Right forelimb (tissue), 1 donor: ENCODE results near the gene NOL9.

Experiments
- DNase-seq: peaks from one replicate; pipeline ENCODE4 v3.0.0-alpha.2; 2018

Gene NOL9

DNA sequence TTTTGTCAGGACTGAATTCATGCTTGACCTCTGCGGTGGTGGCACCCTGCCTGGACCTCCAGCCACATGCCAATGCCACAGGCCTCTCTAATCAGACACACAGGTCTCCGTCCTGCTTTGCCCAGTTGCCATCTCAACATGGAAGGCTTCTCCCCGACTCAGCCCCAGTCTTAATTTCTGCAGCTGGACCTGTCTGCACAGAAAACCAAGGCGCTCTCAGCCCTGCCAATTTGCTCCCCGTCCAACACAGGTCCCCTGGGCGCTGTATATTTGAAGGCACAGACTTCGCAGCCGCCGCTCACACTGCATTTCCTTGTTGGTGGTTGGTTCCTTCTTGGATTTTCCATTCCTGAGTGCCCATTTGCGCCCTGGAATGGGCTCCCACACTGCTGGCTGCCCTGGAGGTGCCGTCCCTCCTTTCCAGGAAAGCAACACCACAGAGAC is 34.8 kb downstream of the NOL9 start:
- DNase-seq = peak; percentile 82

DNA sequence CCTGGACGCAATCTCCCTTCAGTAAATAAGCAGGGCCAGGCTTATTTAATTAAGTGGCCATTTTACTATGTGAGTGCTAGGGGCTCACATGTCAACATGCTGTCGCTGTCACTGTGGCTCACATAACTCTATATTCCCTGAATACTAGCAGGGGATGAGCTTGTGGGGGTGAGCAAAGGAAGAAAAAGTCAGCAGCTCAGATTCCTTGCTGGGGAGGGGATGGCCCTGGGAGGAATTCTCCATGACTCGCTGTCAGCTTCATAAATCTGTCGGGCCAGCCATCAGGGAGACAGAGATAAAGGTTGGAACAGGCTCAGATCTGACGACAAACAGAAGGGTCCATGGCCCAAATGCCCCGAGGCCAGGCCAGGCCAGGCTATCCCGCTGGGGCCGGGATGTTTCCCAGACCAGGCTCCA is 36.9 kb downstream of the NOL9 start:
- DNase-seq = no peak

DNA sequence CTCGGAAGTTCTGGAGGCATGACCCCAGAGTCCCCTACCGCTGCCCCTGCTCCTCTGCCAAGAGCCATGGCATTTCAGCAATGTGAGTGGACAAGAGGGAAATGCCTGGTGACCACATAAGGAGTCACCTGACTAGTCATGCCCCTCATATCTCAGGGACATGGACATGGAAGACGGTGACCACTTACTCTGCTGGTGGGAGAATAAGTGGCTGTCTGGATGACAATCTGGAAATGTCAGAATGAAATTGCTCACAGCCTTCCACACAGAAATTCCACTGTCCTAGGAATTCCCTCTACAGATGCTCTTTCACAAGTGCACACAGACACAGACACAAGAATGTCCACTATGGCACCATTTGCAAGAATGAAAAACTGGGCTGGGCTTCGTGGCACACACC is 38.5 kb downstream of the NOL9 start:
- DNase-seq = no peak

DNA sequence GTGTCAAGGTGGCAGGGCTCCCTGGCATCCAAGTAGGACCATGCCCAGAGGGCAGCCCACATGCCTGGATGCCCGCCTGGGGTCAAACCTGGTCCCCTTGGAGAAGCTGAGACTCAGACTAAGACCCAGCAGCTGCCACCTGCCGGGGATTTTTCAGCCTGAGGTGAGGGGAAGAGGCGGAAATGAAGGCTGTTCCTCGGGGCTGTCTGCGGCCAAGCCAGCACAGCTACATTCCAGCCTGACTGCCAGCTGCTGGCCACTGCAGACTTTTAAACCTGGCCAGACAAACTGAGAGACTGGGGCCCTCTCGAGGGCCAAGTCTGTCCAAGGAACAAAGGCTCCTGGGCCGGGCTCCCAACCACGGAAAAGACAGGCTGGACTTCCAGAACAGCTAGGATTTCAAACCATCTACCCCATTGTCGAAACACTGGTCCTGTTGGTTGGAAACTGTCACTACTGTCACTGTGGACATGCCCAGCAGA is 41.0 kb downstream of the NOL9 start:
- no peak for DNase-seq

- DNase-seq = no peak
Measured at GRCh38 chr1:6512908-6513280, 41.4 kb downstream of the NOL9 start.

GRCh38 chr1:6512245-6512907 is 41.9 kb downstream of the NOL9 start:
- DNase-seq = no peak

DNA sequence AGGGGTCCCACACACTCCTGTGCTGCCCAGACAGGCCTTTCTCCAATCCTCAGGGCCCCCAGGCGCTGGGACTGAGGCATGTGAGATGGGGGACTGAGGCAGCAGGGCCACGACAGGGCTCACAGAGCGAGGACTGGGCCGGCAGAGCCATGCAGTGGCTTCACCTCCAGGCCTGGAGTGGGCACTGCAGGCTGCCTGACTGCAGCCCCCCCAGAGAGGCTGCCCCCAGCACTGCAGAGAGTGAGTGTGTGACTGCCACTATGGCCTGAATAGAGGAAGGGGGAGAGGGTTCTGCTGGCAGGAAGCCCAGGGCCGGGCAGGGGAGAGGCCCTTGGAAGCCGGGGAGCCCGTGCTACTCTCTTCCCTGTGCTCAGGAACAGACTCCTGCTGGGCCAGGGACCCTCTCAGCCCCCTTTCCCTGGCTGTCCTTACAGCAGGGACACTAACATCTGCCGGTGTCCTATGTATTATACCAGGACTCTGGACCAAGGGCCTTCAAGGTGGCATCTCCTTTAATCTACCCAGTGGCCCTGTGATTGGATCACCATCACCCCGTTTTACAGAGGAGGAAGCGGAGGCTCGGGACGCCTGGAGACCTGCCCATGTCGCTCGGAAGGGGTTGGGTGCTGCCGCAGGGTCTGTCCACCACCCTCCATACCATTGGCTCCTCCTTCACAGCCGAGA is 42.6 kb downstream of the NOL9 start:
- no peak for DNase-seq

DNA sequence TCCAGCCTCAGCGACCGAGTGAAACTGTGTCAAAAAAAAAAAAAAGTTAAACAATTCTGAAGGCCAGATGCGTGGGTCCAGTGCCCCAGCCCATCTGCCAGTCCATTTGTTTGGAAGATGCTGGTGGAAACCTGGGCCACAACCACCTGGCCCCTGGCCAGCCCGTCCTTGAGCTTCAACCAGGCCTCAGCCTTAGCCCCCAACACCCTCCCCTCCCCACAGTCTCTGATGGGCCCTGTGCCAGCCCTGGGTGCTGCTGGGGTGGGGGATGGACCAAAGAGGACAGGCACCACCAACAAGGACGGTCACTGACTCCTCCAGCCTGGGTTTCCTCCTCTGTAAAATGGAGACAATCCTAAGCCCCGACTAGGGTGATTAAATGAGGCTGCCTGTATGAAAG is 43.3 kb downstream of the NOL9 start:
- DNase-seq = no peak

- no peak for DNase-seq
Measured at GRCh38 chr1:6510493-6510892, 43.8 kb downstream of the NOL9 start.

DNA sequence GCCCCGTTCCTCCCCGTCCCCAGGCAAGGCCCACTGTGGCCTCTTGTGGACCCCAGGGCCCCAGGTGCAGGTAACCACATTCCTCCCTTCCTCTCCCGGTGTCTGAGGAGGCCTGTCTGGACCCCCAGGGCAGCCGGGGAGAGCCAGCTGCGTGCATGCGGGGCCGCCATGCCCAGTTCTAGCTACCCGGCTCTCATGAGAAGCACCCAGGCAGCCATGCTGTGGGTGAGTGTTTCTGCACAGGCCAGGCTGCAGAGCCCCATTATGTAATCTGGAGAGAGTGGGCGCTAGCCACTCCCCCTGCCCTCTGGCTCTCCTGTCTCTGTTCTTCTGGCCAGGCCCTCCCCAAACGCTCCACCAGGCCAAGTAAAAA is 44.4 kb downstream of the NOL9 start:
- DNase-seq = no peak

- no peak for DNase-seq
Measured at GRCh38 chr1:6509220-6509918, 44.9 kb downstream of the NOL9 start.

- DNase-seq = no peak
Measured at GRCh38 chr1:6508816-6509189, 45.5 kb downstream of the NOL9 start.

GRCh38 chr1:6508154-6508815 is 46.0 kb downstream of the NOL9 start:
- DNase-seq = no peak

DNA sequence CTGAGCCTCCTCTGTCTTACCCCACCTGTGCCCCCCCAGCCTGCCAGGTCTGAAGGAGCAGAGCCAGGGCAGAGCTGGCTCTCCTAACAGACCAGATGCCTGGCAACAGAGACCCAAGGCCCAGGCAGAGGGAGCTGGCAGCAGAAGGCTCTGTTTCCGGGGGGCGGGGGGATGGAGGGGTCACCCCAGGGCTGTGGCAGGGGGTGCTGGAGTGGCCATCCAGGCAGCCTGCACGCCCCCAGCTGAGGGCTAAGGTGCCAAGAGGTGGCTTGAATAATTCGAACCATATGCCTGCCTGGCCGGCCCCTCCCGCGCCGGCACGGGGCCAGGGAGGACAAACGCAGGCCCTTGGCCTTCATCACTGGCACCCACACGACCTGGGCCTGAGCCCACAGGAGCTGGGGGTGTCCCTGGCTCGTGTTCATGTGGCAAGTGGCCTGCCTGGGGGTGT is 46.8 kb downstream of the NOL9 start:
- DNase-seq = no peak

GRCh38 chr1:6507037-6507428 is 47.3 kb downstream of the NOL9 start:
- DNase-seq = no peak

DNA sequence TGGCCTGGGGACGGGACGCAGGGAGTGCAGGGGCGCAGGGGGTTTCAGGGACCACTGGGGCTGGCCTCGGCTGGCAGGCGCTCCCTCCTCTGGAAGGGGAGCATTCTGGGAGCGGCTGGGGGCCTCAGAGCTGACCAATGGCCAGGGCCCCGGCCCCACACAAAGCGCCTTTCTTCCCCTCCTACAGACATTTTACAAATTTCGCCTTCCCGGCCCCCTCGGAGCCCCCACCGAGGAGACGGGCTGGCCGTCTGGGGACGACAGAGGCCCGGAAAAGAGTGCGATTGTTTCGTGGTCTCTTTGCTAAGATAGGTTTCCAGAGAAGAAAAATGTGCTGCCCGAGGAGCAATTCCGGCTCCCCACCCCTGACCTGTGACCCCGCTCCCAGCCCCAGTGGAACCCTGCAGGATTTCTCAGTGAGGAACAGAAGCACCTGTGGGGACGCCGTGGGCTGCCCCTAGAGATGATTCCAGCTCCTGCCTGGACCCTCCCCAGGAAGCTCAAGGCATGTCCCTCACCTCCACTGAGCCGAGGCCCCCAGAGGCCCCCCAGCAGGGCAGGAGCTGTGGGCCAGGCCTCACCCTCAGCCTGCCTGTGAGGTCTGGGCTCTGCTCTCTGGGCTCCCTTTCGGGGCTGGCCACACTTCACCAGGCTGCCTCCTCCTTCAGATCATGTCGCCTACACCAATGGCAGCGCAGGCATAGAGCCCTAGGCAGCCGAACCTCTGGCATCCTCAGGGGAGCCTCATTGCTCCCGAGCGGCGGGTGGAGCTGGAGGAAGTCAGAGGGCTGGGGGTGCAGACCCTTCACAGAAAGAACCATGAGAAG is 47.9 kb downstream of the NOL9 start:
- DNase-seq = no peak

GRCh38 chr1:6505367-6506209 is 48.7 kb downstream of the NOL9 start:
- no peak for DNase-seq

DNA sequence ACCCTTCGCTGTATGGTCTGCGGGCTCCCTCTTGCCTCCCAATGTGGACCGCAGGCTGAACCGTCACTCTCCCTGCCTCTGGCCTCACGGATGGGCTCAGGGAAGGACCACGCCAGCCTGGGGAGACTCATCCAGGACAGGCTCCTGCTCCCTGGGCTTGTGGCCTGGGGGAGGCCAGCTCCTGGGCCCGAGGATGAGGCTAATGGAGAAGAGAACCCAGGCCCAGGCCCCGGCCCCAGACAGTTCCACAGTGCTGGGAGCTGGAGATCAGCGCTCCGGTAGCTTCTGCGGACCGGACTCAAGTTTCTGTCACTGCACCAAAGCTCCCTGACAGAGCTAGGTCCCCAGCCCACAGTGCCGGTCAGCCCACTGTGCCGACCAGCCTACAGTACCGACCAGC is 49.4 kb downstream of the NOL9 start:
- DNase-seq = no peak

DNA sequence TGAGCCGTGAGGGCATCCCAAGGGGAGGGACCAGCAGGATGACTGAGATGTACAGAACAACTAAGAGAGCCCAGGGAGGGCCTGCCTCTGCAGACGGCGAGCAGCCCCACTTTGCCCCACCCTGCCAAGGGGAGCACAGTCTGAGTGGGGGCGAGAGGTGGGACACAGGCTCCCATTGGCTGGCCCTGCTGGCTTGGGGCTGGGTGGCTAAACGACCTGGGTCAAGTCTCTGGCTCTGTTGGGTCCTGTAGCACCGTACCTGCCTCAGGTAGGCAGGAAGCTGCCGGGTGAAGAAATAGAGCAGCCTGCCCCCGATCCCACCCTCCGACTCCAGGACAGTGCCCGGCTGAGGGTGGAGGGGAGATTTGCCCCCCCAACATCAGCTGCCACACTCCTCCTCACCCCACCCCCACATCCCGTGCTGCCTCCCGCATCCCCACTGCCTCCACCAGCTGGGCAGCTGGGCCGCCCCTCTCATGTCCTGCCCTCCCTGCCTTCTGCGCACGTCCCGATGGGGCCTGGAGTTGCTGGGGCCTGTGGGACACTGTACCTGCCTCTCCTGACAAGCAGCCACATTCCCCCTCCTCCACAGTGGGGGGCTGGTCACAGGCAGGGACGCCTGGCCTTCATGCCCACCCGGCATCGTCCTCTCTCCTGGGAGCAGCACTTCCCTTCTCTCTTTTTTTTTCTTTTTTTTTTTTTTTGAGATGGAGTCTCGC is 50.3 kb downstream of the NOL9 start:
- DNase-seq = no peak

- peak; percentile 88 for DNase-seq
Measured at GRCh38 chr1:6502000-6502891, 52.1 kb downstream of the NOL9 start.
